SW480 (cell line): Measurements from ENCODE around the gene SLC46A1.
"Not testable (repeated sequence)": the region's sequence is repeated elsewhere in the genome, so short reads cannot be mapped to it uniquely, and the experiment has no call there.

Experiments used
- DNase-seq: peaks from one replicate; pipeline ENCODE4 v3.0.0-alpha.2; 2016; ENCODE audit warnings: low spot score

Gene SLC46A1

DNA sequence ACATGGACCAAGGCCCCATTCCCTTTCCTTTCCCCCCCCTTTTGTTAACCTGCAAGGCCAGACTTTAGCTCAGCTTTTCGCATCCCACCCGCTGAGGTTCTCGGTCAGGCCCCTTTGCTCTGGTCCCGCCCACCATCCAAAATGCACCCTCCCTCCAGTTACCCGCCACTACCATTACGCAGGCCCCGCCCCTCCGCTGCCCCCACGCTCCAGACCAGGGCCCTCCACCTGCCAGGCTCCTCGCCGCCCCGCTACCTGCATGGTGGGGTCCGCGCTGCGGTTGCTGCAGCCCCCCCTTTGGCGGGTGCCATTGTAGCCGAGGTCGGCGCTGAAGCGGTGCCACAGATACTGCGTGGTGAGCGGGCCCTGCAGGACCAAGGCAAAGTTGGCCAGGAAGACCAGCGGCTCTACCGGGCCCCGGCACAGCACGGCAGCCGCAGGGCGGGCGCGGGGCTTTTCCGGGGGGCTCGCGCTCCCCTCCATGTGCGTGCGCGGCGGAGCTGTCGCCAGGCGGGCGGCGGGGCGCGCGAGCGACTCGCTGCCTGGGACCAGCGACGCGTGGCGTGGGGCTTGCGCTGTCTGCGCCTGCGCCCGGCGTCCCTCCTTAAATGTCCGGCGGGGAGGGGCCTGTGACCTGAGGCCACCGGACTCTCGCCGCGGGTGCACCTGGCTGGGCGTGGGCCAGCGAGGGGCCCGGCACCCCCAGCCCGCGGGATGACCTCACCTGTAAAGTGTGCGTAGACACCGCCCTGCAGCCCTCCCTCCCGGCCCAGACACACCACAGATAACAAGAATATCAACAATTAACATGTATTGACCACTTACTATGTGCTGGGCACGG is at the start of gene SLC46A1:
Gene SLC46A1 (minus strand): TSS at position 581 of the 841 bp plus-strand sequence. CDS start 98 bp downstream, at position 483.
- peak; percentile 62 for DNase-seq

DNA sequence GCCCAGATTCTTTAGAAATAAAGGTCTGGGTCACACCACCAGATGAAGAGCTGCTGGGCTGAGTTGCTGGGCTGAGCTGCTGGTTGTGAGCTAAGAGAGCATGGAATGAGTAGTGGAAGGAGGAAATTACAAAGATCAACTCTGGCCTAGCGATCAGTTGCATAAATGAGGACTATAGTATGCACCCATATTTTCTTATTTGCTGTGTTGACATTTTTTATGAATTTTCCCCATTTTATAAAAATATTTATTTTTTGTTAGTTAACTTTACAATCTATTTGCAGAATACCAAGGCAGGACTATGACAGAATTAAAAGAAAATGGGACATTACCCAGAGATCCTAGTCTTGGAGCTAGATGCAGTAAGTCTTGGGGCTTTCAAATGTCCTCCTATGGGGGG is 43.8 kb upstream of the SLC46A1 start:
- DNase-seq = no peak

DNA sequence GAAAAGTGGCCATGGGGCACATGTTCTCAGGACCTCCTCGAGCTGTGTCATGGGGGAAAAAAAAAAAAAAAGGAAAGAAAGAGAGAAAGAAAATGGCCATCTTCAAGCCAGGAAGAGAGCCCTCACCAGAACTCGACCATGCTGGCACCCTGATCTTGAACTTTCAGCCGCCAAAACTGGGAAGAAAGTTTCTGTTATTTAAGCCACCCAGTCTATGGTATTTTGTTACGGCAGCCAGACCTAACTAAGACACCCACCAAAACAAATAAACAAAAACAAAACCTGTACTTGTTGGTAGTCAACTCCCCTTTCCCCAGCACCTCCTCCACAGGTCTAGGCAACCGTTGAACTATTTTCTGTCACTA is 41.4 kb upstream of the SLC46A1 start:
- DNase-seq = no peak

DNA sequence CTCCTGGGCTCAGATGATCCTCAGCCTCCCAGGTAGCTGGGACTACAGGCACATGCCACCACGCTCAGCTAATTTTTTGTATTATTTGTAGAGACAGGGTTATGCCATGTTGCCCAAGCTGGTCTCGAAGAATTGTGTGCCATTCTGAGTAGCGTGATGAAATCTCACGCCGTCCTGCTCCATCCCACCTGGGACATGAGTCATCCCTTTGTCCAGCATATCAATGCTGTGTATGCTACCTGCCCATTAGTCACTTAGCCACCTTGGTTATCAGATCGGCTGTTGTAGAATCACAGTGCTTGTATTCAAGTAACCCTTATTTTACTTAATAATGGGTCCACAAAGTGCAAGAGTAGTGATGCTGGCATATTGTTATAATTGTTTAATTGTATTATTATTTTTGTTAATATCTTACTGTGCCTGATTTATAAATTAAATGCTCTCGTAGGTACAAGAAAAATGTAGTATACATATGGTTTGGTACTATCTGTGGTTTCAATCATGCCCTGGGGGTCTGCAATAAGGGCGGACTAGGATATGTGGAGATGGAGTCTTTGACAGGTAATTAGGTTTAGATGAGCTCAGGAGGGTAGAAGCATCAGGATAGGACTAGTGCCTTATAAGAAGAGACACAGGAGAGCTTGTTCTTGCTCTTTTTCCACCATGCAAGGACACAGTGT is 40.8 kb upstream of the SLC46A1 start:
- peak; percentile 77 for DNase-seq

DNA sequence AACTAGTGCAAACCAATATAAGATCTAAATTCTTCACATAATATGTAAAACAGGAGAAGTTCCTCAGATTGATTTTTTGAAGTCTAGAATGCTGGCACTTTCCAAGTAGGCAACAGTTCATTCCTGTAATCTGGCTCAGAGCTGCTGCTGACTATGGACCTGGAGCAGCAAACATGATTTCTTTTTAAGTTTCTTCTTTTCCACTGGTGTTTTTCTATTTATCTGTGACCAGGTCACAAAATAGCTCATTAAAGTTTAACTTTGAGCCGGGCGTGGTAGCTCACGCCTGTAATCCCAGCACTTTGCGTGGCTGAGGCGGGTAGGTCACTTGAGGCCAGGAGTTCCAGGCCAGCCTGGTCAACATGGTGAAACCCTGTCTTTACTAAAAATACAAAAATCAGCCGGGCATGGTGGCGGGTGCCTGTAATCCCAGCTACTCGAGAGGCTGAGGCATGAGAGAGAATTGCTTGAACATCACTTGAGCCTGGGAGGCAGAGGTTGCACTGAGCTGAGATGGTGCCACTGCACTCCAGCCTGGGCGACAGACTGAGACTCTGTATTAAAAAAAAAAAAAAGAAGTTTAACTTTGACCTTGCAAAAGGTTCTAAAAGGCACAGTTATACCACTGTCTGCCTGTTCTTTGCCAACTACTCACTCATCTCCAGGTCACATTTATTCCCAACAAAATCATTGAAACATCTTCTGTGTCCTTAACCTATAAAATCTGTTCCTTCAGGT is 38.1 kb upstream of the SLC46A1 start:
- no peak for DNase-seq

DNA sequence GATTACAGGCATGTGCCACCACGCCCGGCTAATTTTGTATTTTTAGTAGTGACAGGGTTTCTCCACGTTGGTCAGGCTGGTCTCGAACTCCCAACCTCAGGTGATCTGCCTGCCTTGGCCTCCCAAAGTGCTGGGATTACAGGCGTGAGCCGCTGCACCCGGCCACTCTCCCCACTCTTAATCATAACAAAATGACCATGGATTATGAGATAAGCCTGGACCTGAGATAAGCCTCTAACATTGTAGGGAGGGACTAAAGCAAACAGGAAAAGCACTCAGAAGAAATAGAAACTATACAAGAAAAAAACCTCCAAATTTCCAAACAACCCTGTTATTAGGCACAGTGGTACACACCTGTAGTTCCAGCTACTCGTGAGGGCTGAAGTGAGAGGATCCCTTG is 28.3 kb upstream of the SLC46A1 start:
- DNase-seq = not testable (repeated sequence)

DNA sequence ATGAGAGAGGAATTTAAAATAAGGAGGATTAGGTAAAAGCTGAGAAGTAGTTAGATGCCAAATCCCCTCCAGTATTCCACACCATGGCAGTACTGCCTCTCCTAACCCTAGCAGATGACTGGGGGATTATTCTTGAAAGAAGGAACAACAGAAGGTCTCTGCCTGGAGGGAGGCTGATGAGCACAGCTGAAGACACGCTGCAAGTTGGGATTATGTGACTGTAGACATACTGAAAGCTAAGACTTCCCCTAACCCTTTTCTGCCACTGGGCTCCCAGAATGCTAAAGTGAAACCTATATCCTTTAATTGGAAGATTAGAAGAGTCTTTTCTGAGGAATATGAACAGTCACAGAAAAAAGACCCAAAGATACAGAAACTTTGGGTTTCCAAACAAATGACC is 27.7 kb upstream of the SLC46A1 start:
- no peak for DNase-seq

DNA sequence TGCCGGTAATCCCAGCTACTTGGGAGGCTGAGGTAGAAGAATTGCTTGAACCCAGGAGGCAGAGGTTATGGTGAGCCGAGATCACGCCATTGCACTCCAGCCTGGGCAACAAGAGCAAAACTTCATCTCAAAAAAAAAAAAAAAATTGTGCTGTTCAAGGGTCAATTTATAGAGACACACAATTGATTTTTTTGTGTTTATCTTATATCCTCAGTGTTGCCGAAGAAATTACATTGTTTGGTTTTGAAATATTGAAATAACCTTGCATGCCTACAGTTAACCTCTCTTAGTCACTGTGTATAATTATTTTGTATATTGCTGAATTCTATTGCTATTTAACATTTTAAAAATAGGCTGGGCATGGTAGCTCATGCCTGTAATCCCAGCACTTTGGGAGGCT is 22.0 kb upstream of the SLC46A1 start:
- DNase-seq = not testable (repeated sequence)

DNA sequence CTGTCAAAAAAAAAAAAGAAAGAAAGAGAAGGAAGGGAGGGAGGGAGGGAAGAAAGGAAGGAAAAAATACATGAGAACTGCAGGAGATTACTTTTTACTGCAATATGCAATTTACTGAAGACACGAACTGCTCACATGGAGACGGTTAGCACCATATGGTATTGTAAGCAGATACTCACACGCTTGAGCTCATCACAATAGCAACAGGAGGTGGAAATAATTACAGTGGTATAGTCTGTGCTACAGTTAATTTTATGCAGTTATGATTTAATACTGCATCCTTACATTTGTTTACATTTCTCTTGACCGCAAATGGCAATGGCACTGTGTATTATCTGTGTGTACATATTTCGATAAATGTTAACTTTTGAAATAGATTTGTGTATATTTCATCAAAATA is 21.4 kb upstream of the SLC46A1 start:
- DNase-seq = no peak

DNA sequence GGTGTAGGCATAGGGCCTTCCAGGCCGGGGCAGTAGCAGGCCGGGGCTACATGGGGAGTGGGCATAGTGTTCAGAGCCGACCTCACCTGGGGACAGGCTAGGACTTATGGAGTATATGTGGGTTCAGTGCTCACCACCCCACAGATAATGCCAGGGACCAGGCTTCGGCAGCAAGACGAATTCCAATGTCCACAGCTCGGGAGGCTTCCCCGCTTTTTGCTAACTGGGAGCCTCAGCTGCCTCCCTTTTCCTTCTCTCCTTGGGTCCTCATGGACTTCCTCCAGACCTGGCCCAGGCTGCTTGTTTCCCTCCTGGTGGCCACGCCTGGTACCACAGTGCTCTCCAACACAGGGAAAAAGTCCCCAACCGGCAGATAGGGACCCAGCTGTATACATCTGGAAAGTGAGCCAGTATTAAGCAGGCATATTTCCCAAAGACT is 20.1 kb upstream of the SLC46A1 start:
- no peak for DNase-seq

DNA sequence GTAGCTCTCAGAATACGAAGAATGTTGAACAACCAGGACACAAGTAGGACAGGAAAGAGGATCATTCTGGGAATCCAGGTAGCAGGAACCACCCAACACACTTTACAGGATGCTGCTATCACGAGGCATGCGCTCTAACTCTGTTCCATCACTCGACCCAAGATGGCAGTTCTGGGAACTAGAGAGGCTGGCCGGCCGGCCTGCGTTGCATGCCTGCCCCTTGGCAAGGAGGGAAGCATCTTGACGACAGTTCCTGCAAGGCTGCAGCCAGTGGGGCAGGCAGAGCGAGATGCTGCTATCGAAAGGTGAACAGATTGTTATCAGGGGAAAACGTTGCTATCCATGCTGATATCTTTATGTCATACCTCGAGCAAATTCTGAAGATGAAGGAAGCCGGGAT is 19.2 kb upstream of the SLC46A1 start:
- no peak for DNase-seq

DNA sequence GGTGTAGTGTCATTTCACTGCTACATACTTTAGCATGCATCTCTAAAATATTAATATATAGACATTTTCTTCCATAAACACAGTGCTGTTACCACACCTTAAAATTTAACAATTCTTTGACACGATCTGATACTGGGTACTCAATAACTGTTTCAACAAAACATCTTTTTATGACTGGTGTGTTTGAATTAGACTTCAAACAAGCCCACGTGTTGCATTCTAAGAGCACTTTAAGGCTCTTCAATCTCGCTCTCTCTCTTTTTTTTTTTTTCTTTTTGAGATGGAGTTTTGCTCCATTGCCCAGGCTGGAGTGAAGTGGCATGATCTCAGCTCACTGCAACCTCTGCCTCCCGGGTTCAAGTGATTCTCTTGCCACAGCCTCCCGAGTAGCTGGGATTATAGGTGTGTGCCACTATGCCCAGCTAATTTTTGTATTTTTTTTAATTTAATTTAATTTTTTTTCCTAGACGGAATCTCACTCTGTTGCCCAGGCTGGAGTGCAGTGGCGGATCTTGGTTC is 15.8 kb upstream of the SLC46A1 start:
- no peak for DNase-seq

DNA sequence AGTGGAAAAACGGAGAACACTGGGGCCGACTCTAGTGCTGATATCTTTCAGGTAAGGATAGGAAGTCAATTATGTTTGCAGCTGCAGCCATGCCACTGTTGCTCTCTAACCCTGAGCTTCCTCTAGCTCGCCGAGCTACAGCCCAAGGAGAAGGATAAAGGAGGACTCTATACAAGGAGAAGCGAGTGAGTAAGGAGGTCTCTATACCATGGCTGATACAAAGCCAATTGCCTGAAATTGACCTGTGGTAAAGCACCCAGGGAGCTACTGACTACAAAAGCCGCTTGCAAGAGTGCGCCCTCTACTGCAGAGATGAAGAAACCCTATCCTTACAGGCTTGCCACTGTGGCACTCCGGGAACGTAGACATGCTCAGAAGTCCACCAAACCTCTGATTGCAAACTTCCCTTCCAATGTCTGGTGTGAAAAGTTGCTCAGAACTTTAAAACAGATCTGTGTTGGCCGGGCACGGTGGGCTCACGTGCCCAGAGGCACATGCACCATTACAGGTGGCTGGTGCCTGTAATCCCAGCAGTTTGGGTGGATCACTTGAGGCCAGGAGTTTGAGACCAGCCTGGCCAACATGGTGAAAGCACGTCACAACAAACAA is 10.8 kb upstream of the SLC46A1 start:
- DNase-seq = peak; percentile 77

DNA sequence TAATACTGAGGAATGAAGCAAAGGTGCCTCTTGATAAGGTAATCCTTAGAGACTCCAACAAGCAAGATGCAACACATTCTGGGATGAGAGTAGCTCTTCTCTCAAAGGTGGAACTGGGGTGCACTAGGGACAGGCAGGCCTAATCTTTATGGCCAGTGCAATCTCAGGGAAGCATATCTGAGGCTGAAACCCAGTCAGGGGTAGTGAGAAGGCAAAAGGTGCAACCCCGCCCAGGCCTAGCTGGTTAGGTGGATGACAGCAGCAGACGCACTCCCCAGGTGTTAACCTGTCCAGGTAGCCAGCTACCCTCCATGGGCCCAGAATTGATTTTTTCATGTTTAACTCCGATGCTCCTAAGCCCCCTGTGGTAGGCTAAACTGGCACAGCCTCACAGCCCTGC is 9.9 kb upstream of the SLC46A1 start:
- no peak for DNase-seq

DNA sequence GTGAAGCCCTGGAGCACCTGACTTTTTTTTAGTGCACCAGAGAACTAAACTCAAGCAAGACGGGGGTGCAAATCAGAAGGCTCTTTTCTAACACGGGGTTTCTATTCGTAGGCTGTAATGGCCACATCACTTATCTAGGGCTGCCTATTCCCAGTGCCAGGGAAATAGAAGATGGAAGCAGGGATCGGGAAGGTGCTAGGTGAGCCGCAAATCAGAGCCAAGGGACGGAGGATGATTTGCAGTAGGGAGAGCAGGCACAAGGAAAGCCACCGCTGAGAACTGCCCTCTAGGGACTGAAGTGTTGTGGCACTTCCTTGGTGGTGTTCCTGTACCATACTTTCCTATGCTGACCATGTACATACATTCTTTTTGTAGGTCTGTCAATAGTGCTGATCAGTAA is 7.8 kb upstream of the SLC46A1 start:
- DNase-seq = no peak

DNA sequence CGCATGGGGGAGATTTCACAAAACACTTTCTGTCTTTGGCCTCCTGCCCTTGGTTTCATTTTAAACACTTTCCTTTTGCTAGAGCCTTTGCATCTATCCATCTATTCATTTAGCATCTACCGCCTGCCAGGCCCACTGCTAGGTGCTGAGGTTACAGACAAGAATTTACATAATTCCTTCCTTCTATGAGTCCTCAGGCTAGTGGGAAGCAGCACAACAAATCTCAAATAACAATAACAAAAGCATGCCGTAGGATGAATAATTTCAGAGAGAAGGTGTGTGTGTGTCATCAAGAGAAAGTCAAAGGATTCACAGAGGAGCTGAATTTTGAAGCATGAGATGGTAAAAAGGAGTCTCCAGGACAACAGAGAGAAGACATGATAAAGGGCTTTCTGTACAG is 6.1 kb upstream of the SLC46A1 start:
- DNase-seq = no peak

DNA sequence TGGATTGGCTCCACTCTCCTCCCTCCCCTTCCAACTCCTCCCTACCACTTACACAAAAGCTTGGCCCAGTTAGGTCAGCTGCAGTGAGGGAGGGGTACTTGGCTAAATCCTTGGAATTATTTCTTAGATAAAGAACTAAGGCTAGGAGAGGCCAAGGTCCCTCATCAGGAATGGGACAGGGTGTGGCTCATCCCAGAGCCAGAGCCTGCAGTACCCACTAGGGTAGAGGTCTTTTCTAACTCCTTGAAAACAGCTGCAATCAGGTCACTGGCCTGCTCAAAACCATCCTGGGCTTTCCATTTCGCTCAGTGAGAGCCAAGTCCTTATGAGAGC is 1.9 kb upstream of the SLC46A1 start:
- DNase-seq = no peak

DNA sequence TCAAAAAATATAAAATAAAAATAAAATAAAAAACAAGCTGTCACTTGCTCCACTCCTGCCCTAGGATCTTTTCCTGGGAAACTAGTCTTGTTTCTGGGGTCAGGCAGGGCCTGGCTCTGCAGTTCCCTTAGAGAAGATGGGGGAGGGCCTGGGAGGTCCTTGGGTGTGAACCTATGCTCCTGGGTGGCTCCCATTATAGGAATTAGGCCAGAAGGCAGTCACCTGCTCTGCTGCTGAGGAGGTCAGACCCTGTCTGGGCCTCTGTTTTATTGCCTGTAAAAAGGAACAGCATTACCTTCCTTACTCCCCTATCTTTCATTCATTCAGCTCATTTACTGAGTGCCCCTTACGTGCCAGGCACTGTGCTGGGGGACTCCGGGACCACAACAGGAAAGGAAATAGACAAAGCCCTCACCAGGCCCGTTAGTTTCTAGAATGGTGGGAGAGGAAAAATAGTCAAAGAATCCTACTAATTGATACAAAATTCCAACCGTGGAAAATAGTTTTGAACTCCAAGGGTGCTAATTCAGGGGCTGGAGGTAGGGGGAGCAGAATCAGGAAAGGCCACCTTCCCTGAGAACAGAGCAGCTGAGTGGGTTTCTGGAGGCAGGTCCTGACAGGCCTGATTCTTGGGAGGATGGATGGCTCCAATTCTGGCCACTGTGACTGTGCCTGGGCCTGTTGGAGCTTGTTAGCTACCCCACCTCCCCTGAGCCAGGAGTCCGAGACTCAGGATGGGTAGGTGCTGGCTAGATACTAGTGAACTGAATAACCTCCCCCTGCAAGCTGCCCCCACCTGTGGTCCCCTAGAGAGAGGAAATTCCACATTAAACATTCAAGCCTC is 1.3 kb upstream of the SLC46A1 start:
- no peak for DNase-seq

DNA sequence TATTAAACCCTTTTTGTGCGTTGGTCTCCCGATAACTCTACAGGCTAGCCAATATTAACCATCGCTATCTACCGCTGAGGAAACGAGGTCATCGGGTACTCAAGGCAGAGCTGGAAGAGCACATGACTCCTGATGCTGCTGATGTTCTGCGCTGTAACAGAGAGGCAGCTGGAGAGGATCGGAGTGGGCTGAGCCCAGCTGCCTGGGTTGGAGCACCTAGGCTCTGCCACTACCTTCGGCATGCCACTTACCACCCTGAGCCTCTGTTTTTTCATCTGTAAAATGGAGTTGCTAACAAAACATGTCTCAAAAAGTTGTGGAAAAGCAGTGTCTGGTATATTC is 432 bp upstream of the SLC46A1 start:
- DNase-seq = peak; percentile 54

DNA sequence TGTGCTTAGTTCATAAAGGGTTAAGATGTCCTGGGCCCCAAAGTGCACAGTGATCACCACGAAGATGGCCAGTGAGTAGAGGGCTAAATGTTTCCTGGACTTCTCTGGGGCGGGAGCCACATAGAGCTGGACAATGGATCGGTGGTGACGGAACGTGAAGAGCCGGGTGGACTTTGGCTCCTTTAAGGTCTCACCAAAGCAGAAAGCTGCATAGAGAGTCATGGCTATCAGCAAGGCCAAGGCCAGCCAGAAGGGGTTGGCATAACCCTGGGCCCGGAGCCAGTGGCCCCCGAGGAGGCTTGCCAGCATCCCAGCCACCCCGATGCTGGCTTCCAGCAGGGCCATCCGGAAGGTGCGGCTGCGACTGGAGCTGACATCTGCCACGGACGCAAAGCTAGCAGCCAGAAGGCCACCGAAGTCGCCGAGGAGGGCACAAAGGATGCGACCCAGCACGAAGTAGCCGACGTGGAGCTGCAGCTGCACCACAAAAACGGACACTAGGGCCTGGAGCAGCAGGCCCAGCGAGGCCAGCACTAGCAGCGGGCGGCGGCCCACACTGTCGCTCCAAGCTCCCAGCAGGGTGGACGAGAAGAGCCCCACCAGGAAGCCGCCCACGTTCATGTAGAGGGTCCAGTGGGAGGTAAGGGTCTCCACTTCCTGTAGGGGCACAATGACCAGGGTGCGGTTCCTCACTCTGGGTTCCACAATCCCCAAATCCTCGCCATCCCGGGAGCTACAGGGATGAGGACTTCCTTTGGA is 1.0 kb downstream of the SLC46A1 start:
- DNase-seq = no peak

DNA sequence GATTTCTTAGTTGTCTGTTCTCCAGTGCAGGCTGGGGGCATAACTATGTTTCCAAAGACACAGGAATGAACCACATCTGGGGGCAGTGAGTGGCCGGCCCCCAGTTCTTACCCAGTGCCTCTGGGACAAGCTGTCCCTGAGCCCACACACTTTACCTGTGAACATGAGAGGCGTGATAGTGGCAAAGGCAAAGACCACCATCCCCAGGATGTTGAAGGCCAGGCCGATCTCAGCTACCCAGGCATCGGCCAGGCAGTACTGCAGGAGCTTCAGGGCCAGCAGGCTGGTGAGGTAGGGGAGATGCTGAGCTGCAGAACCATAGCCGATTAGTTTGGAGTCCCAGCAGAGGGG is 1.6 kb downstream of the SLC46A1 start:
- no peak for DNase-seq
